AG04449 (cell line): ENCODE data around the gene LIPT2.
A peak's percentile ranks its signal among the peaks of the same experiment; 100 is the strongest.

ENCODE experiments used
- CTCF ChIA-PET: fragments of 350-600 bp; formaldehyde crosslinking; extraction: SDS; loops from one replicate; lab custom pipeline; 2021; ENCODE audit warnings: antibody characterized with exemption; lab: Yijun Ruan, JAX
- POLR2A ChIA-PET: fragments of 400-600, 350-600 bp; formaldehyde crosslinking; extraction: SDS; loops from one replicate; lab custom pipeline; 2020; ENCODE audit warnings: antibody characterized with exemption, inconsistent platforms; lab: Yijun Ruan, JAX
- DNase-seq: peaks from one replicate; pipeline ENCODE4 v3.0.0-alpha.2; 2010; ENCODE audit warnings: low read depth, low spot score
- H3K4me3 ChIP-seq: 2 replicates; pipeline ENCODE4 v1.5.1; 2011; ENCODE audit warnings: low read depth, mild to moderate bottlenecking, control low read depth, low read length
- CTCF ChIP-seq: IDR thresholded peaks from one replicate; pipeline ENCODE4 v1.5.1; 2011; ENCODE audit warnings: mild to moderate bottlenecking, moderate library complexity, low read length, control low read depth, inconsistent platforms; ENCODE audit not compliant: insufficient read depth; ENCODE audit errors: missing control alignments

Gene LIPT2

DNA sequence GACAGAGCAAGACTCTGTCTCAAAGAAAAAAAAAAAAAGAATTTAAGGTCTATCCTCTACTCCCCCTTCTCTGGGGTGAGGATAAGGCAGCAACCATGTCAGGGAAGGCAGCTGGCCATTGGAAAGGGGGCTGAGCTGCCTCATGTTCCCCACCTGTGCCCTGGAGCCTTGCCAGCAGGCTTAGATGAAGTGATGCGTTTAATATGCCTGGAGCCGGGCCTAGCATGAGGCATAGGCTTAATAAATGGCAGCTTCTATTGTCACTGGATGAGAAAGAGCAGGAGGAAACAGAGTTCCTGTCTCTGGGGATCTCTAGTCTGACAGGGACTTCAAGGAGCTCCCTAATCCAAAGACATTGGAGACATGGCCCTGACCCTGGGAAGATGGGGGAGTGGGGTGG, 23.0 kb downstream of the LIPT2 start:
- no peak for DNase-seq
- ChIA-PET CTCF (interaction anchor here (0.9 to 3.6 kb wide), 5 partner anchors 17 to 269 kb away, joined by 3 to 20 read pairs (median 3); no protein-coding TSS in a partner anchor), POLR2A (no interaction called here)
- TF ChIP-seq CTCF, result no peak
- H3K4me3 ChIP-seq, result no peak overlapping the region

- no peak overlapping the region for H3K4me3 ChIP-seq
- DNase-seq, result no peak
- CTCF ChIA-PET, result interaction anchor here (3.6 kb wide), 1 partner anchor 16 kb away, joined by 20 read pairs; no protein-coding TSS in a partner anchor
- TF ChIP-seq CTCF, result no peak
- POLR2A ChIA-PET, result no interaction called here
Observed at GRCh38 chr11:74468936-74469335, 24.6 kb downstream of the LIPT2 start.

DNA sequence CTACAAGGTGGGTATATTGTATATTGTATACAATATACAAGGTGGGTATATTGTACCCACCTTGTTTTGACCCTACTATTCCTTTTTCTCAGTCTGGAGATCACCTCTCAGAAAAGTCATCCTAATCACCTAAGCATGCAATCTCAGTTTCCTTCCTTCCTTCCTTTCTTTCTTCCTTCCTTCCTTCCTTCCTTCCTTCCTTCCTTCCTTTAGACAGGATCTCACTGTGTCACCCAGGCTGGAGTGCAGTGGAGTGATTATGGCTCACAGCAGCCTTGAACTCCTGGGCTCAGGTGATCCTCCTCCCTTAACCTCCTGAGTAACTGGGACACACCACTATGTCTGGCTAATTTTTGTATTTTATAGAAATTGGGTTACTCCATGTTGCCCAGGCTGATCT, 25.0 kb downstream of the LIPT2 start:
- no peak for DNase-seq
- POLR2A ChIA-PET, result no interaction called here
- CTCF ChIA-PET, result interaction anchor here (3.6 kb wide), 1 partner anchor 15 kb away, joined by 20 read pairs; no protein-coding TSS in a partner anchor
- no peak overlapping the region for H3K4me3 ChIP-seq
- no peak for TF ChIP-seq CTCF

DNA sequence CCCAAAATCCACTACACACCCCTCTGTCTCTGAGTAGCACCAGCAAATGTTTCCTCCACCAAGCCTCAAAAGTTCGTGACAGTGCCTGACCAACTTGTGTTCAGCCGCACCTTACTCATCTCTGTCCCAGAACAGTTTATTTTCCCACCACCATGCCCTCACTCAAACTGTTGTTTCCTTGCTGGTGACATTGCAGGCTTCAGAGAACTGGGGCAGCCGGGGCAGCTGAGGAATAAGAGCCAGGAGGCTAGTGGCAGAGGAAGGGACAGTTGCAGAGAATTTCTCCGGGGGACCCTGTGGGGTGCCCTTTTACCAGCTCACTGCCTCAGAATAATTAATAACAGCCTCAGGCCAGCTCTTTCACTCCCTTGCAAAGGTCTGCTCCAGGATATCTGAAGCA, 25.5 kb downstream of the LIPT2 start:
- CTCF ChIA-PET, result interaction anchor here (2.2 kb wide), 1 partner anchor 17 kb away, joined by 5 read pairs; no protein-coding TSS in a partner anchor
- H3K4me3 ChIP-seq, result no peak overlapping the region
- DNase-seq, result no peak
- POLR2A ChIA-PET, result no interaction called here
- TF ChIP-seq CTCF, result no peak

DNA sequence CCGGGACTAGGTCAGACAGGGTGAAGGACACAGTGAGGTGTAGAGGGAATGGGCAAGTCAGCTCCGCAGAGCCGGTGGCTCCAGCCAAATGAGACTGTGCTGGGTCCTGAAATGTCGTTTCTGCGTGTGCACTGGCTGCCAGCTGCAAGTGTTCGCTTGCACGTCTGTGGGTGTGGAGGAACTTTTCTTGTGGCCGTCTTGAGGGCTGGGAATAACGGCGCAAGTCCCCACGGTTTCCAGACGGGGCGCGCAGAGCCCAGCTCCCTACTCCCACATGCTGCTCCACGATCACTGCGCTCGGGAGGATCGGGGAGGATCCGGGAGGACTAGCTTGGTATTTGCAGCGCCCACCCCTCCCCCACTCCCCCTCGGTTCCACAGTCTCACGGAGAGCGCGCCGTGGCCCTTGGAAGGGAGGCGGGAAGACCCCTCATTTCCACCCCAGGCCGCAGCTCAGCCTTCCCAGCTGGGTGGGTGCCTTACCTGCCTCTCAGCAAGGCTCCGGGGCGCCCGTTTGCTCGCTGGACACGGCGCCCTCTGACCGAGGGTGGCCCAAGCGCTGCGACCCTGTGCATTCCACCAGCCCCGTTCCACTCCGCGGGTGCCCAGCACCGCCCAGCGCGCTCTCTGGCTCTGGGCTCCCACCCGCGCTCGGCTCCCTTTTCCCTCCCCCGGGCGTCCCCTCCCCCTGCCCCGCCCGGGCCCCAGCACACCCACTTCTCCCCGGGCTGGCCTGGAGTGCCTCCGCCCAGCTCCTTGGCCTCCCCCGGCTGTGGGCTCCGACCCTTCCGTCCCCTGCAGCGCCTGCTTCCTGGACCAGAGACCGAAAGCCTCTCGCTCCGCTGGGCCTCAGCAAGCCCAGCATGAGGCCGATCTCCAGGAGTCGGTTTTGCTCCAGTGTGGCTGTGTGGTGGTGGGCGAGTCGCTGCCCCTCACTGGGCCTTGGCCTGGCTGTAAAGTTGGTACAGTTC, 26.3 kb downstream of the LIPT2 start, which contains the start of gene KCNE3:
KCNE3 (minus strand) TSS at position 634 of the 970 bp plus-strand sequence. CDS start 9,986 bp downstream, outside the sequence.
- peak within 1 kb of the TSS; percentile 45 for H3K4me3 ChIP-seq
- no peak for TF ChIP-seq CTCF
- POLR2A ChIA-PET, result no interaction called here
- CTCF ChIA-PET, result interaction anchor here (0.9 to 2.2 kb wide), 8 partner anchors 9 to 272 kb away, joined by 3 to 9 read pairs (median 4); no protein-coding TSS in a partner anchor
- DNase-seq, result no peak

DNA sequence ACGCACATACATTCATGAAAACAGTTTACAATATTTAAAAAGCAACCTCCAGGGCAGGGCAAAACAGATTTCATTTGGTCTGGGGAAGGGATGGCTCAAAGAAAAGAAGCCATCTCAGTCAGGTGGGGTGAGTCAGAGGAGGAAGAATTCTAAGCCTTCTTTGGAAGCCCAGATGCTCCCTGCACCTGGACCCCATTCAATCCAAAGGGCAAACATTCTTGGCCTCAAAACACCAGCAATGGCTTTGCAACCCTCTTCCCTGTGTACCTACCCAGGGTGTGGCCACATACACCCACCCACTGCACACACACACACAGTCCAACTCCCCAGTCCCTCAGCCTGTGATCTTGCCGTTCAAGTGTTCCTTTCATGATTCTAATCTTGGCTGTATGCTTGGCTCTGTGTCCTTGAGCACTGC, 28.2 kb downstream of the LIPT2 start:
- CTCF ChIA-PET, result no interaction called here
- POLR2A ChIA-PET, result no interaction called here
- no peak for TF ChIP-seq CTCF

More for the DNA sequence above, 28.2 kb downstream of the LIPT2 start:
- H3K4me3 ChIP-seq, result no peak overlapping the region
- no peak for DNase-seq
